Natural killer cell (primary cell): Measurements from ENCODE around the gene INSC. TPM values are rescaled to one million over a fixed set of nuclear protein-coding genes. Genes with fewer than 3 reads are reported as not detected.

Source experiments
- ATAC-seq, 3 donors: fragments of 150-1000 bp in 2 of 3; fragments of 200-7000 bp in 1 of 3; cut with Tn5 transposase; 1 replicate in 1 of 3; 2 replicates in 2 of 3; pipeline ENCODE4 v1.10.0; 2021; ENCODE audit warnings: mild to moderate bottlenecking in 2 of 3, moderate library complexity in 2 of 3
- DNase-seq, 2 donors: peaks; one replicate each; pipeline versions ENCODE4 v3.0.0 to v3.0.0-alpha.2; 2013 to 2021; ENCODE audit warnings: mixed read lengths in 1 of 2
- H3K27ac ChIP-seq: one replicate; pipeline ENCODE4 v1.5.1; 2013; ENCODE audit warnings: mild to moderate bottlenecking, low read length
- H3K27me3 ChIP-seq: one replicate; pipeline ENCODE4 v1.6.1; 2013; ENCODE audit warnings: low read length; ENCODE audit not compliant: control insufficient read depth, insufficient read depth
- H3K36me3 ChIP-seq: one replicate; pipeline ENCODE4 v1.6.1; 2013; ENCODE audit warnings: low read length; ENCODE audit not compliant: control insufficient read depth, insufficient read depth
- H3K4me1 ChIP-seq: one replicate; pipeline ENCODE4 v1.6.1; 2013; ENCODE audit warnings: low read length; ENCODE audit not compliant: control insufficient read depth, insufficient read depth
- H3K4me3 ChIP-seq: one replicate; pipeline ENCODE4 v1.5.1; 2013; ENCODE audit warnings: low read length
- H3K9me3 ChIP-seq: one replicate; pipeline ENCODE4 v1.6.1; 2013; ENCODE audit warnings: low read length; ENCODE audit not compliant: control insufficient read depth, insufficient read depth
- H3K27ac Mint-ChIP-seq, 2 donors: one replicate each; pipeline ENCODE4 v1.8.0; 2022; ENCODE audit warnings: mild to moderate bottlenecking in 2 of 2, mixed read lengths in 2 of 2, moderate library complexity in 1 of 2
- H3K27me3 Mint-ChIP-seq, 2 donors: one replicate each; pipeline ENCODE4 v1.8.0; 2022; ENCODE audit warnings: low read depth in 2 of 2, mixed read lengths in 2 of 2
- H3K36me3 Mint-ChIP-seq: one replicate; pipeline ENCODE4 v1.8.0; 2022; ENCODE audit warnings: mixed read lengths
- H3K4me1 Mint-ChIP-seq, 2 donors: one replicate each; pipeline ENCODE4 v1.8.0; 2022; ENCODE audit warnings: mixed read lengths in 2 of 2
- H3K4me3 Mint-ChIP-seq: one replicate; pipeline ENCODE4 v1.8.0; 2022; ENCODE audit warnings: mild to moderate bottlenecking, moderate library complexity, mixed read lengths
- H3K9me3 Mint-ChIP-seq, 2 donors: one replicate each; pipeline ENCODE4 v1.8.0; 2022; ENCODE audit warnings: mixed read lengths in 2 of 2
- WGBS: methylation state at CpG from one replicate; pipeline ENCODE4 v1.1.7; 2013; ENCODE audit warnings: missing lambda C conversion rate; ENCODE audit not compliant: insufficient coverage; 5-methylcytosine and 5-hydroxymethylcytosine counted together
- intact Hi-C: fragments of 100-400 bp; cut with micrococcal nuclease; formaldehyde crosslinking; loops from one replicate; pipeline ENCODE4 v1.14.2; 2022
- total RNA-seq, 4 donors: library from RNA; stranded (reverse); fragments of 120-200 nt in 1 of 4; gene quantifications; one replicate each; pipeline versions ENCODE4 v1.2.3 to v1.2.4, GENCODE V29; 2013 to 2022
- TF ChIP-seq, protein P1 (sequence below): fragments of 200-600 bp; IDR thresholded peaks from one replicate; pipeline ENCODE4 v1.8.0; 2022; ENCODE audit warnings: antibody characterized with exemption

The INSC gene
- total RNA-seq, 3 donors from 2014 or later (not counting 1 experiment from before 2014, with no cell fraction given) = 0.16 to 0.27 TPM; not detected in 1

DNA sequence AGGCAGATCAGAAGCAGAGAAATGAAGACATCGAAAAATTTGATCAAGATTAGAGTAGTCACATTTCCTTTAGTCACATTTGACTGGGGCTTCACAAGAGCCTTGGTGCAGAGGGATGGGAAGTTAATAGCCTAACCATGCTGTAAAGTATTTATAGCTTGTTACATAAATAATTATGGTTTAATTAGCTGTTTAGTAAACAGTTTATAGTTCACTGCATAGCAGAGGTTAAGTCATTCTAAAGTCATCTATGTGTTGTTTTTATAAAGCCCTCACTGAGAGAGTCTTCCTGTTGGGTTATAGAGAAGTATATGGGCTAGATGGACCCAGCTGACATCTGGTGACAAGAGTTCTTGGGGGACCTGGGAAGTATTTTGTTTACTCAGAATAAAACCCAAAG, 47.1 kb downstream of the INSC start:
- intact Hi-C loops = no loop called here
- TF ChIP-seq, protein P1, sequence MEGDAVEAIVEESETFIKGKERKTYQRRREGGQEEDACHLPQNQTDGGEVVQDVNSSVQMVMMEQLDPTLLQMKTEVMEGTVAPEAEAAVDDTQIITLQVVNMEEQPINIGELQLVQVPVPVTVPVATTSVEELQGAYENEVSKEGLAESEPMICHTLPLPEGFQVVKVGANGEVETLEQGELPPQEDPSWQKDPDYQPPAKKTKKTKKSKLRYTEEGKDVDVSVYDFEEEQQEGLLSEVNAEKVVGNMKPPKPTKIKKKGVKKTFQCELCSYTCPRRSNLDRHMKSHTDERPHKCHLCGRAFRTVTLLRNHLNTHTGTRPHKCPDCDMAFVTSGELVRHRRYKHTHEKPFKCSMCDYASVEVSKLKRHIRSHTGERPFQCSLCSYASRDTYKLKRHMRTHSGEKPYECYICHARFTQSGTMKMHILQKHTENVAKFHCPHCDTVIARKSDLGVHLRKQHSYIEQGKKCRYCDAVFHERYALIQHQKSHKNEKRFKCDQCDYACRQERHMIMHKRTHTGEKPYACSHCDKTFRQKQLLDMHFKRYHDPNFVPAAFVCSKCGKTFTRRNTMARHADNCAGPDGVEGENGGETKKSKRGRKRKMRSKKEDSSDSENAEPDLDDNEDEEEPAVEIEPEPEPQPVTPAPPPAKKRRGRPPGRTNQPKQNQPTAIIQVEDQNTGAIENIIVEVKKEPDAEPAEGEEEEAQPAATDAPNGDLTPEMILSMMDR = no peak
- no peak overlapping the region for H3K4me3 Mint-ChIP-seq
- Histone ChIP-seq H3K9me3 (no peaks in the 10 kb centered on the region), H3K27me3 (no peaks in the 10 kb centered on the region), H3K36me3 (no peaks in the 10 kb centered on the region), H3K27ac (no peak overlapping the region), H3K4me1 (no peaks in the 10 kb centered on the region), H3K4me3 (no peak overlapping the region)
- H3K27ac Mint-ChIP-seq = no peak overlapping the region
- H3K9me3 Mint-ChIP-seq = no peaks in the 10 kb centered on the region
- ATAC-seq (no peak), DNase-seq (no peak)
- peaks cover 13% of the 10 kb centered on the region in 2 donors for H3K27me3 Mint-ChIP-seq
- 61% methylated on average over 1 of the region's 1 CpG for WGBS
- no peaks in the 10 kb centered on the region for H3K36me3 Mint-ChIP-seq
- no peaks in the 10 kb centered on the region for H3K4me1 Mint-ChIP-seq

DNA sequence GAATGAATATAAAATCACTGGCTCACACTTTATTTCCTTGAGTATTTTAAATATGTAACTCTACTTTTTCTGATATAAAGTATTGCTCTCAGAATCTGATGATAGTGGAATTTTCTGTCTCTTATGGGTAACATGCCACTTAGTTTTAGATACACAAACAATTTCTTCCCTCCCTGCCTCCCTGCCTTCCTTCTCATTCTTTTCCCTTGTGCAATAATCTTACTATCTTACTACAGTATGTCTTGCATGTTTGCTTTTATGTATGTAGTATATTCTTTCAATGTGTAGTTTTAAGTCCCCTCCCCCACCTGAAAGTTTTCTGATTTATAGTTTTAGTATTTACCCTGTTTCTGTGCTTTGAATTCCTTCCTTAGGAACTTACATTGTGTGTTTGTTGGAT, 48.4 kb downstream of the INSC start:
- no peaks in the 10 kb centered on the region for H3K9me3 ChIP-seq
- intact Hi-C loops = no loop called here
- H3K4me1 ChIP-seq = no peaks in the 10 kb centered on the region
- DNase-seq = no peak
- no peak for ATAC-seq
- no peaks in the 10 kb centered on the region for H3K36me3 Mint-ChIP-seq
- TF ChIP-seq, protein P1 = no peak
- no peaks in the 10 kb centered on the region for H3K4me1 Mint-ChIP-seq
- no peaks in the 10 kb centered on the region for H3K9me3 Mint-ChIP-seq
- no peak overlapping the region for H3K27ac ChIP-seq
- no peak overlapping the region for H3K4me3 Mint-ChIP-seq
- no peaks in the 10 kb centered on the region for H3K27me3 ChIP-seq
- peaks cover 13 to 14% of the 10 kb centered on the region in 2 donors for H3K27me3 Mint-ChIP-seq
- no peak overlapping the region for H3K4me3 ChIP-seq
- no peak overlapping the region for H3K27ac Mint-ChIP-seq
- no peaks in the 10 kb centered on the region for H3K36me3 ChIP-seq

DNA sequence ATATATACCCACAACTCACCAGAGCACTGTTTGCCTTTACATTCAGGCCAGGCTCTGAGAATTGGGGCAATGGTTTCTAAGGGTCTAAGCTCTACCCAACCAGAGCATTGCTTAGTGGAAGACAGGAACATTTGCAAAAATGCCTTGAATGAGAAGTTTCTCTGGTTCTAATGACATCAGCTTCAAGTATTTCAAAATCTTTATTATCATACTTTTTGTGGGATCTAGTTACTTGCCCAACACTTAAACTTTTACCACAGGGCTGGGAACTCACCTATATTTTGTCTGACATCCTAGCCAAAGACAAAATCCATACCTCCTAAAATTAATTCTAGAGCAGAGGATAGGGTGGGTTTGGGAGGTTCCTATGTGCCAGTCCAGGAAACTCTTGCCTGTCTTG, 51.5 kb downstream of the INSC start:
- DNase-seq (no peak), ATAC-seq (no peak)
- Histone ChIP-seq H3K36me3 (no peaks in the 10 kb centered on the region), H3K4me3 (no peak overlapping the region), H3K9me3 (no peaks in the 10 kb centered on the region), H3K4me1 (no peaks in the 10 kb centered on the region), H3K27ac (no peak overlapping the region), H3K27me3 (no peaks in the 10 kb centered on the region)
- Mint-ChIP-seq H3K27ac (no peak overlapping the region), H3K4me3 (no peak overlapping the region), H3K9me3 (no peaks in the 10 kb centered on the region), H3K36me3 (no peaks in the 10 kb centered on the region), H3K27me3 (peaks cover 10 to 13% of the 10 kb centered on the region in 2 donors), H3K4me1 (no peaks in the 10 kb centered on the region)
- TF ChIP-seq, protein P1 = no peak
- intact Hi-C loops = no loop called here

DNA sequence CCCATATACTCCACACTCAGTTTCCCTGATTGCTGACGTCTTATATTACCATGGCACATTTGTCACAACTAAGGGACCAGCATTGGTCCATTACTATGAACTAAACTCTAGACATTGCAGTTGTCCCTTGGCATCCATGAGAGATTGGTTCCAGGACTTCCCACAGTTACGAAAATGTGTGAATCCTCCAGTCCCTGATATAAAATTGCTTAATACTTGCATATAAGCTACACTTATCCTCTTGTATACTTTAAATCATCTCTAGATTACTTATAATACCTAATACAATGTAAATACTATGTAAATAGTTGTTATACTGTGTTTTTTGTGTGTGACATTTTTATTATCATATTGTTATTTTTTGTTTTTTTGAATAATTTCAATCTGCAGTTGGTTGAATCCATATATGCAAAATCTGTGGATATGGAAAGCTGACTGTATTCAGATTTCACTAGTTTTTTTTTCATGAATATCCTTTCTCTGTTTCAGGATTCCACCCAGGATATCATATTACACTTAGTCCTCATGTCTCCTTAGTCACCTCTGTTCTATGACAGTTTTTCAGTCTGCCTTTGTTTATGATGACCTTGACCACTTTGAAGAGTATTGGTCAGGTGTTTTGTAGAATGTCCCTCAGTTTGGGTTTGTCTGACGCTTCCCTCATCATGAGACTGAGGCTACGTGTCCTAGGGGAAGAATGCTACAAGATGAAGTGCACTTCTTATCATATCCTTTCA, 55.3 kb downstream of the INSC start:
- intact Hi-C loops = no loop called here
- H3K4me3 ChIP-seq = no peak overlapping the region
- WGBS = 88% methylated on average over 4 of the region's 4 CpGs
- no peaks in the 10 kb centered on the region for H3K36me3 Mint-ChIP-seq
- no peaks in the 10 kb centered on the region for H3K9me3 ChIP-seq
- H3K4me1 ChIP-seq = no peaks in the 10 kb centered on the region
- no peaks in the 10 kb centered on the region for H3K27me3 ChIP-seq
- H3K9me3 Mint-ChIP-seq = no peaks in the 10 kb centered on the region
- H3K27me3 Mint-ChIP-seq = peaks cover 13 to 32% of the 10 kb centered on the region in 2 donors
- TF ChIP-seq, protein P1 = no peak
- no peak overlapping the region for H3K27ac Mint-ChIP-seq
- no peak overlapping the region for H3K27ac ChIP-seq
- H3K4me1 Mint-ChIP-seq = no peaks in the 10 kb centered on the region
- ATAC-seq (no peak), DNase-seq (no peak)
- no peak overlapping the region for H3K4me3 Mint-ChIP-seq
- H3K36me3 ChIP-seq = no peaks in the 10 kb centered on the region
